ENCODE data around the gene STT3B.

The STT3B gene

GRCh38 chr3:31551646-31552045 is 18.9 kb downstream of the STT3B start:
- ChIA-PET POLR2A (no interaction called here), CTCF (interaction anchor here (0.7 to 1.8 kb wide), 4 partner anchors 11 to 19 kb away, joined by 3 to 4 read pairs (median 4); partner anchors contain the start of gene STT3B)
- no peak for TF ChIP-seq CTCF (IDR thresholded peaks at IDR 0.05; ENCODE audit: control extremely low read depth, extremely low read depth, low read depth, missing control alignments)
- DNase-seq (ENCODE audit: extremely low spot score): no peak

GRCh38 chr3:31552103-31552502 is 19.4 kb downstream of the STT3B start:
- POLR2A ChIA-PET: no interaction called here
- no peak for TF ChIP-seq CTCF (IDR thresholded peaks at IDR 0.05; ENCODE audit: control extremely low read depth, extremely low read depth, low read depth, missing control alignments)
- CTCF ChIA-PET: interaction anchor here (0.7 to 1.8 kb wide), 4 partner anchors 10 to 19 kb away, joined by 3 to 4 read pairs (median 4); partner anchors contain the start of gene STT3B

GRCh38 chr3:31553258-31553657 is 20.5 kb downstream of the STT3B start:
- TF ChIP-seq CTCF (IDR thresholded peaks at IDR 0.05; ENCODE audit: control extremely low read depth, extremely low read depth, low read depth, missing control alignments): no peak
- no peak for DNase-seq (ENCODE audit: extremely low spot score)
- ChIA-PET CTCF (interaction anchor here (1.0 to 1.4 kb wide), 2 partner anchors 13 to 16 kb away, joined by 3 read pairs; no protein-coding TSS in a partner anchor), POLR2A (no interaction called here)

More at GRCh38 chr3:31552103-31552502, 19.4 kb downstream of the STT3B start:
- no peak for DNase-seq (ENCODE audit: extremely low spot score)

GRCh38 chr3:31555204-31555603 is 22.5 kb downstream of the STT3B start:
- POLR2A ChIA-PET: no interaction called here
- DNase-seq (ENCODE audit: extremely low spot score): no peak
- CTCF ChIA-PET: interaction anchor here (0.8 to 1.4 kb wide), 2 partner anchors 11 to 18 kb away, joined by 3 to 5 read pairs; no protein-coding TSS in a partner anchor
- TF ChIP-seq CTCF (IDR thresholded peaks at IDR 0.05; ENCODE audit: control extremely low read depth, extremely low read depth, low read depth, missing control alignments): no peak

GRCh38 chr3:31559872-31560534 is 27.3 kb downstream of the STT3B start:
- ChIA-PET CTCF (no interaction called here), POLR2A (no interaction called here)
- no peak for TF ChIP-seq CTCF (IDR thresholded peaks at IDR 0.05; ENCODE audit: control extremely low read depth, extremely low read depth, low read depth, missing control alignments)
- no peak for DNase-seq (ENCODE audit: extremely low spot score)

- no peak for TF ChIP-seq CTCF (IDR thresholded peaks at IDR 0.05; ENCODE audit: control extremely low read depth, extremely low read depth, low read depth, missing control alignments)
- no peak for DNase-seq (ENCODE audit: extremely low spot score)
- POLR2A ChIA-PET: no interaction called here
- CTCF ChIA-PET: interaction anchor here (0.7 to 2.7 kb wide), 6 partner anchors 10 to 70 kb away, joined by 3 to 13 read pairs (median 4); partner anchors contain the start of gene STT3B
Observed at GRCh38 chr3:31561891-31562290, 29.2 kb downstream of the STT3B start.

All from GM10248 (cell line).